NCI-H1436 treated with DMSO at 0.1 percent for 48 hours (cell line): ENCODE data around the gene KANSL1.
"Not testable (repeated sequence)": the region's sequence is repeated elsewhere in the genome, so short reads cannot be mapped to it uniquely, and the experiment has no call there.

Experiments
- DNase-seq: peaks from one replicate; lab custom pipeline; 2025; lab: John Stamatoyannopoulos, UW

The KANSL1 gene

GRCh38 chr17:46109603-46110189, 83.5 kb downstream of the KANSL1 start:
- no peak for DNase-seq

GRCh38 chr17:46108550-46109110, 84.6 kb downstream of the KANSL1 start:
- DNase-seq, result no peak

- DNase-seq, result no peak
Measured at GRCh38 chr17:46108120-46108519, 85.1 kb downstream of the KANSL1 start.

GRCh38 chr17:46106966-46107644, 86.1 kb downstream of the KANSL1 start:
- DNase-seq, result no peak

- not testable (repeated sequence) for DNase-seq
Measured at GRCh38 chr17:46102806-46103205, 90.4 kb downstream of the KANSL1 start.

GRCh38 chr17:46101785-46102617, 91.2 kb downstream of the KANSL1 start:
- DNase-seq, result not testable (repeated sequence)

- no peak for DNase-seq
Measured at GRCh38 chr17:46100590-46100989, 92.6 kb downstream of the KANSL1 start.

GRCh38 chr17:46099865-46100264, 93.4 kb downstream of the KANSL1 start:
- DNase-seq, result no peak

- DNase-seq, result no peak
Measured at GRCh38 chr17:46097497-46097896, 95.7 kb downstream of the KANSL1 start.

- no peak for DNase-seq
Measured at GRCh38 chr17:46092991-46093390, 100.2 kb downstream of the KANSL1 start.

- no peak for DNase-seq
Measured at GRCh38 chr17:46090871-46091270, 102.4 kb downstream of the KANSL1 start.

GRCh38 chr17:46089389-46089965, 103.8 kb downstream of the KANSL1 start:
- DNase-seq, result no peak

GRCh38 chr17:46088595-46088994, 104.6 kb downstream of the KANSL1 start:
- no peak for DNase-seq

- not testable (repeated sequence) for DNase-seq
Measured at GRCh38 chr17:46087871-46088270, 105.4 kb downstream of the KANSL1 start.

- DNase-seq, result no peak
Measured at GRCh38 chr17:46086821-46087220, 106.4 kb downstream of the KANSL1 start.

- no peak for DNase-seq
Measured at GRCh38 chr17:46085522-46085921, 107.7 kb downstream of the KANSL1 start.

- no peak for DNase-seq
Measured at GRCh38 chr17:46082257-46082656, 111.0 kb downstream of the KANSL1 start.

- no peak for DNase-seq
Measured at GRCh38 chr17:46081018-46081320, 112.3 kb downstream of the KANSL1 start.

- no peak for DNase-seq
Measured at GRCh38 chr17:46080118-46081017, 112.9 kb downstream of the KANSL1 start.

- no peak for DNase-seq
Measured at GRCh38 chr17:46078675-46079074, 114.6 kb downstream of the KANSL1 start.

GRCh38 chr17:46074540-46074939, 118.7 kb downstream of the KANSL1 start:
- DNase-seq, result no peak
